ENCODE results near the gene EXOSC2.

The EXOSC2 gene

DNA sequence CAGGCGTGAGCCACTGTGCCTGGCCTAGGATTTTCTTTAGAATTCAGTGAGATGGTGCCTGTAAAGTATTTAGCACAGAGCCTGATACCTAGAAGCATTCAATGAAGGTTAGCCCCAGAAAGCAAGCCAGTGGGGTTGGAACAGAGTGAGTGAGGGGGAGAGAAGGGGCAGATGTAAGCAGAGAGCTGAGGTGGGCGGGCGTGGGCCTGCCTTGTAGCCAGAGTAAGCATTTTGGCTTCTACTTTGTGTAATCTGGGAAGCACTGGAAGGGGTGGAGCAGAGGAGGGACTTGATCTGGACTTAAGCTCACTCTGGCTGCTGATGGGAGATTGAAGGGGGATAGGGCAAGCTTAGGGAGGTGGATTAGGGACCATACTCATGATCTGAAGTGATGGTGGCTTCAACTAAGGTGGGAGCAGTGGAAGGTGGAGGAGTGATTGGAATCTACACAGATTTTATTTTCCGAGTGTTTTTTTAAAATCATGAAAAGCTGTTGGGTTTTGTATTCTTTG is 2.6 kb downstream of the EXOSC2 start:
- DNase-seq, result peak; percentile 64
- Histone ChIP-seq H3K36me3 (peaks cover 70% of the 10 kb centered on the region), H3K9me3 (ENCODE audit: severe bottlenecking) (no peaks in the 10 kb centered on the region), H3K27me3 (ENCODE audit: insufficient read depth, low read depth, severe bottlenecking) (no peaks in the 10 kb centered on the region), H3K27ac (no peak overlapping the region), H3K4me3 (ENCODE audit: low read depth, low read length) (no peak overlapping the region)
- TF ChIP-seq CTCF (IDR thresholded peaks at IDR 0.05; ENCODE audit: low read depth, low read length), result no peak

DNA sequence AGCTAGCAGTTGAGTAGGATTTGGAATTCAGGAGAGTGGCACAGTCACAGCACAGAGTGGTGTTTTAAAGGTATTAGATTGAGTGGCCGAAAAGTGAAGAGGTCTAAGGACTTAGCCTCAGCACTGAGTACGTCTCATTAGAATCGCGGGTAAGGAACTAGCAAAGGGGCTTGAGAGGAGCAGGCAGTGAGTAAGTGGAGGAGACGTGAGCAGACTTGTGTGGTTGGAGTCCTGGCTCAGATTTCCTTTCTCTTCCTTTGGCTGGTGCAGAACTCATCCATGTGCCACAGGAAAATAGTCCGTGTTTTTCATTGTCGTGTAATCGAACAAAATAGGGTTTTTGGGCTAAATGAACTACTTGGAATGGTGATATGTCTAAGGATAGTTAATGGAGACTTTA is 3.4 kb downstream of the EXOSC2 start:
- Histone ChIP-seq H3K27me3 (ENCODE audit: insufficient read depth, low read depth, severe bottlenecking) (no peaks in the 10 kb centered on the region), H3K4me3 (ENCODE audit: low read depth, low read length) (no peak overlapping the region), H3K9me3 (ENCODE audit: severe bottlenecking) (no peaks in the 10 kb centered on the region), H3K36me3 (peaks cover 78% of the 10 kb centered on the region), H3K27ac (no peak overlapping the region)
- no peak for DNase-seq
- TF ChIP-seq CTCF (IDR thresholded peaks at IDR 0.05; ENCODE audit: low read depth, low read length), result no peak

GRCh38 chr9:130698514-130698913 is 4.9 kb downstream of the EXOSC2 start:
- no peaks in the 10 kb centered on the region for H3K9me3 ChIP-seq (ENCODE audit: severe bottlenecking)
- no peak for DNase-seq
- no peak for TF ChIP-seq CTCF (IDR thresholded peaks at IDR 0.05; ENCODE audit: low read depth, low read length)
- no peaks in the 10 kb centered on the region for H3K27me3 ChIP-seq (ENCODE audit: insufficient read depth, low read depth, severe bottlenecking)
- no peak overlapping the region for H3K27ac ChIP-seq
- no peak overlapping the region for H3K4me3 ChIP-seq (ENCODE audit: low read depth, low read length)
- H3K36me3 ChIP-seq, result peaks cover 94% of the 10 kb centered on the region

GRCh38 chr9:130699047-130699446 is 5.5 kb downstream of the EXOSC2 start:
- H3K36me3 ChIP-seq, result peaks cover 95% of the 10 kb centered on the region

DNA sequence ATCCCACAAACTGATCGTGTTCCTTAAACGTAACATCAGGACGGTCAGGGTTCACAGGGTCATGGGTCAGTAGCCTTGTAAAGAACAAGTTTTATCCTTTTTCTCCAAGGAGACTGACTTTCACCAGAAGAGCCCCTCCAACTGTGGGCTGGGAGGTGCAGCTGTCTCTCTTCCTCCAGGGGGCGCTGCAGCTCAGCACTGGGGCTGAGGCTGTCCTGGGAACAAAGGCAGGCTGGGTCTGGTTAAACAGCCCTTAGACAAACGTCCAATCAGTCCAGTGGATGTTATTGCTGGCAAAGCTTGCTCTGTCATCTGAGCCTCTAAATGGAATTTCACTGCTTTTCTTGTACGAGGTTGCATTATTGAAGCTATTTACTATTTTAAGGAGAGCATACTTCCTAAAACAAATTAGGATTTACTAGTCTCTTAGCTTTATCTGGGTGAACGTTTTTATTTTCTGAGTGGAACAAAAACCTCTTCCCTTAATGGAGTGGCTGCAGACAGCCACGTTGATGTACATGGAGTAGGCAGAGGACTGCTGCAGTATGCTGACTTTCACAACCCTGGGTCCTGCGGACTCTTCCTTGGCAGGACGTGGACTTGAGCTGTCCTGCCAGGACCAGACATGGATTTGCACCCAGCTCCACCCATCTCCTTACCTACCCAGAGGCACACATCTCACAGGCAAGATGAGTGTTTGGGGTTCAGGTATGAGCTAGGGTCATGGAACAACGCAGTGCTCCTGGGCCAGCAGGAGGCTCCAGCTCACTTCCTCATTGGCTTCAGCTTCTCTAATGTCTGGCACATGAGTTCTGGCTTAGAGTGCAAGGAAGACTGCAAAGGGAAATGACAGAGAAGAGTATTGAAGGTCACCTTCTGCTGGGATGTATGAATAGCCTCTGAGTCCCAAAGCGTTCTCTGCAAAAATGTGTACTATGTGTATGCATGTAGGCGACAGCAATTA is 7.8 kb downstream of the EXOSC2 start:
- Histone ChIP-seq H3K36me3 (peaks cover 100% of the 10 kb centered on the region), H3K27ac (peak overlapping the region; percentile 17), H3K9me3 (ENCODE audit: severe bottlenecking) (no peaks in the 10 kb centered on the region), H3K27me3 (ENCODE audit: insufficient read depth, low read depth, severe bottlenecking) (no peaks in the 10 kb centered on the region), H3K4me3 (ENCODE audit: low read depth, low read length) (no peak overlapping the region)
- TF ChIP-seq CTCF (IDR thresholded peaks at IDR 0.05; ENCODE audit: low read depth, low read length), result peak; percentile 98
- peak; percentile 87 for DNase-seq

More at GRCh38 chr9:130699047-130699446, 5.5 kb downstream of the EXOSC2 start:
- H3K27me3 ChIP-seq (ENCODE audit: insufficient read depth, low read depth, severe bottlenecking), result no peaks in the 10 kb centered on the region
- H3K4me3 ChIP-seq (ENCODE audit: low read depth, low read length), result no peak overlapping the region
- no peak for DNase-seq
- H3K27ac ChIP-seq, result no peak overlapping the region
- TF ChIP-seq CTCF (IDR thresholded peaks at IDR 0.05; ENCODE audit: low read depth, low read length), result no peak
- no peaks in the 10 kb centered on the region for H3K9me3 ChIP-seq (ENCODE audit: severe bottlenecking)

Measured in WERI-Rb-1 (cell line).